HG03097 (cell line): Measurements from ENCODE around the gene LDLR.
"Not testable (repeated sequence)": the region's sequence is repeated elsewhere in the genome, so short reads cannot be mapped to it uniquely, and the experiment has no call there.

Experiments
- ATAC-seq: cut with Tn5 transposase; IDR thresholded peaks from one replicate; pipeline ENCODE4 v1.9.1; 2021; ENCODE audit not compliant: unreplicated experiment, low FRiP score

Gene LDLR

GRCh38 chr19:11102944-11103343 is 13.7 kb downstream of the LDLR start:
- ATAC-seq: no peak

DNA sequence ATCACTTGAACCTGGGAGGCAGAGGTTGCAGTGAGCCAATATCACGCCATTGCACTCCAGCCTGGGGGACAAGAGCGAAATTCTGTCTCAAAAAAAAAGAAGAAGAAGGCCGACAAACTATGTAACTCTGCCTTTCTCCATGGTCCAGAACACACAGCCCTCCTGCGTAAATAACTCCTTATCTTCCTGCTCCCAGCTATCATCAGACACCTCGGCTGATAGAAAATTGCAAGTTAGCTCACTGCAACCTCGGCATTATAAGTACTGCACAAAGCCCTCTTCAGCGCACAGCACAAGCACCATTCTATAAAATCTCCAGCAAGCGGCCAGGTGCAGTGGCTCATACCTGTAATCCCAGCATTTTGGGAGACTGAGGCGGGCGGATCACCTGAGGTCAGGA is 14.4 kb downstream of the LDLR start:
- not testable (repeated sequence) for ATAC-seq

GRCh38 chr19:11105014-11105636 is 15.9 kb downstream of the LDLR start:
- no peak for ATAC-seq

DNA sequence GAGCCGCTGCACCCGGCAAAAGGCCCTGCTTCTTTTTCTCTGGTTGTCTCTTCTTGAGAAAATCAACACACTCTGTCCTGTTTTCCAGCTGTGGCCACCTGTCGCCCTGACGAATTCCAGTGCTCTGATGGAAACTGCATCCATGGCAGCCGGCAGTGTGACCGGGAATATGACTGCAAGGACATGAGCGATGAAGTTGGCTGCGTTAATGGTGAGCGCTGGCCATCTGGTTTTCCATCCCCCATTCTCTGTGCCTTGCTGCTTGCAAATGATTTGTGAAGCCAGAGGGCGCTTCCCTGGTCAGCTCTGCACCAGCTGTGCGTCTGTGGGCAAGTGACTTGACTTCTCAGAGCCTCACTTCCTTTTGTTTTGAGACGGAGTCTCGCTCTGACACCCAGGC is 17.2 kb downstream of the LDLR start:
- ATAC-seq: no peak

DNA sequence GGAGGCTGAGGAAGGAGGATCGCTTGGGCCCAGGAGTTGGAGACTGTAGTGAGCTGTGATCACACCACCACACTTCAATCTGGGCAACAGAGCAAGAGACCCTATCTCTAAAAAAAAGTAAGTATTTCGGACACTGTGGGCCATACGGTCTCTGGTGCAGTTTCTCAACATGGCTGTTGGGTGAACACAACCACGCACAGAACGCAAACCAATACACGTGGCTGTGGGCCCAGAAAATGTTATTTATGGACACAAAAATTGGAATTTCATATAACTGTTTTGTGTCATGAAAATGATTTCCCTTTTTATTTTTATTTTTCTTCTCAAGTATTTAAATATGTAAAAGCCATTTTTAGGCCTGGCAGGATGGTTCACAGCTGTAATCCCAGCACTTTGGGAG is 19.5 kb downstream of the LDLR start:
- ATAC-seq: no peak

DNA sequence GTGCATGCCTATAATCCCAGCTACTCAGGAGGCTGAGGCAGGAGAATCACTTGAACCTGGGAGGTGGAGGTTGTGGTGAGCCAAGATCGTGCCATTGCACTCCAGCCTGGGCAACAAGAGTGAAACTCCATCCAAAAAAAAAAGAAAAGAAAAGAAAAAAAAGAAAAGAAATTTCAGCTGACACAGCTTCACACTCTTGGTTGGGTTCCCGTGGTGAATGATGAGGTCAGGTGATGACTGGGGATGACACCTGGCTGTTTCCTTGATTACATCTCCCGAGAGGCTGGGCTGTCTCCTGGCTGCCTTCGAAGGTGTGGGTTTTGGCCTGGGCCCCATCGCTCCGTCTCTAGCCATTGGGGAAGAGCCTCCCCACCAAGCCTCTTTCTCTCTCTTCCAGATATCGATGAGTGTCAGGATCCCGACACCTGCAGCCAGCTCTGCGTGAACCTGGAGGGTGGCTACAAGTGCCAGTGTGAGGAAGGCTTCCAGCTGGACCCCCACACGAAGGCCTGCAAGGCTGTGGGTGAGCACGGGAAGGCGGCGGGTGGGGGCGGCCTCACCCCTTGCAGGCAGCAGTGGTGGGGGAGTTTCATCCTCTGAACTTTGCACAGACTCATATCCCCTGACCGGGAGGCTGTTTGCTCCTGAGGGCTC is 22.0 kb downstream of the LDLR start:
- ATAC-seq: no peak

DNA sequence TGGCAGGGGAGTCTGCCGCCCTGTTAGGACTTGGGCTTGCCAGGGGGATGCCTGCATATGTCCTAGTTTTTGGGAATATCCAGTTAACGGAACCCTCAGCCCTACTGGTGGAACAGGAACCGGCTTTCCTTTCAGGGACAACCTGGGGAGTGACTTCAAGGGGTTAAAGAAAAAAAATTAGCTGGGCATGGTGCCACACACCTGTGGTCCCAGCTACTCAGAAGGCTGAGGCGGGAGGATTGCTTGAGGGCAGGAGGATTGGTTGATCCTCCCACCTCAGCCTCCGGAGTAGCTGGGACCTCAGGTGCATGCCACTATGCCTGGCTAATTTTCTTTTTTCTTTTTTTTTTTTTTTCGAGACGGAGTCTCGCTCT is 22.5 kb downstream of the LDLR start:
- no peak for ATAC-seq

DNA sequence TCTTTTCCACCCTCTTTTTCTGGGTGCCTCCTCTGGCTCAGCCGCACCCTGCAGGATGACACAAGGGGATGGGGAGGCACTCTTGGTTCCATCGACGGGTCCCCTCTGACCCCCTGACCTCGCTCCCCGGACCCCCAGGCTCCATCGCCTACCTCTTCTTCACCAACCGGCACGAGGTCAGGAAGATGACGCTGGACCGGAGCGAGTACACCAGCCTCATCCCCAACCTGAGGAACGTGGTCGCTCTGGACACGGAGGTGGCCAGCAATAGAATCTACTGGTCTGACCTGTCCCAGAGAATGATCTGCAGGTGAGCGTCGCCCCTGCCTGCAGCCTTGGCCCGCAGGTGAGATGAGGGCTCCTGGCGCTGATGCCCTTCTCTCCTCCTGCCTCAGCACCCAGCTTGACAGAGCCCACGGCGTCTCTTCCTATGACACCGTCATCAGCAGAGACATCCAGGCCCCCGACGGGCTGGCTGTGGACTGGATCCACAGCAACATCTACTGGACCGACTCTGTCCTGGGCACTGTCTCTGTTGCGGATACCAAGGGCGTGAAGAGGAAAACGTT is 24.0 kb downstream of the LDLR start:
- ATAC-seq: no peak

- no peak for ATAC-seq
Measured at GRCh38 chr19:11115042-11115441, 25.8 kb downstream of the LDLR start.

GRCh38 chr19:11115895-11116446 is 26.7 kb downstream of the LDLR start:
- ATAC-seq: no peak

DNA sequence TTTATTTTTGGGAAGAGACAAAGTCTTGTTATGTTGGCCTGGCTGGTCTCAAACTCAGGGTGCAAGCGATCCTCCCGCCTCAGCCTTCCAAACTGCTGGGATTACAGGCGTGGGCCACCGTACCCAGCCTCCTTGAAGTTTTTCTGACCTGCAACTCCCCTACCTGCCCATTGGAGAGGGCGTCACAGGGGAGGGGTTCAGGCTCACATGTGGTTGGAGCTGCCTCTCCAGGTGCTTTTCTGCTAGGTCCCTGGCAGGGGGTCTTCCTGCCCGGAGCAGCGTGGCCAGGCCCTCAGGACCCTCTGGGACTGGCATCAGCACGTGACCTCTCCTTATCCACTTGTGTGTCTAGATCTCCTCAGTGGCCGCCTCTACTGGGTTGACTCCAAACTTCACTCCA is 27.2 kb downstream of the LDLR start:
- no peak for ATAC-seq

- not testable (repeated sequence) for ATAC-seq
Measured at GRCh38 chr19:11121963-11122362, 32.7 kb downstream of the LDLR start.

DNA sequence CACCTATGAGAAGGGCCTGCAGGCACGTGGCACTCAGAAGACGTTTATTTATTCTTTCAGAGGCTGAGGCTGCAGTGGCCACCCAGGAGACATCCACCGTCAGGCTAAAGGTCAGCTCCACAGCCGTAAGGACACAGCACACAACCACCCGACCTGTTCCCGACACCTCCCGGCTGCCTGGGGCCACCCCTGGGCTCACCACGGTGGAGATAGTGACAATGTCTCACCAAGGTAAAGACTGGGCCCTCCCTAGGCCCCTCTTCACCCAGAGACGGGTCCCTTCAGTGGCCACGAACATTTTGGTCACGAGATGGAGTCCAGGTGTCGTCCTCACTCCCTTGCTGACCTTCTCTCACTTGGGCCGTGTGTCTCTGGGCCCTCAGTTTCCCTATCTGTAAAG is 33.9 kb downstream of the LDLR start:
- ATAC-seq: no peak

GRCh38 chr19:11124157-11124556 is 34.9 kb downstream of the LDLR start:
- not testable (repeated sequence) for ATAC-seq

DNA sequence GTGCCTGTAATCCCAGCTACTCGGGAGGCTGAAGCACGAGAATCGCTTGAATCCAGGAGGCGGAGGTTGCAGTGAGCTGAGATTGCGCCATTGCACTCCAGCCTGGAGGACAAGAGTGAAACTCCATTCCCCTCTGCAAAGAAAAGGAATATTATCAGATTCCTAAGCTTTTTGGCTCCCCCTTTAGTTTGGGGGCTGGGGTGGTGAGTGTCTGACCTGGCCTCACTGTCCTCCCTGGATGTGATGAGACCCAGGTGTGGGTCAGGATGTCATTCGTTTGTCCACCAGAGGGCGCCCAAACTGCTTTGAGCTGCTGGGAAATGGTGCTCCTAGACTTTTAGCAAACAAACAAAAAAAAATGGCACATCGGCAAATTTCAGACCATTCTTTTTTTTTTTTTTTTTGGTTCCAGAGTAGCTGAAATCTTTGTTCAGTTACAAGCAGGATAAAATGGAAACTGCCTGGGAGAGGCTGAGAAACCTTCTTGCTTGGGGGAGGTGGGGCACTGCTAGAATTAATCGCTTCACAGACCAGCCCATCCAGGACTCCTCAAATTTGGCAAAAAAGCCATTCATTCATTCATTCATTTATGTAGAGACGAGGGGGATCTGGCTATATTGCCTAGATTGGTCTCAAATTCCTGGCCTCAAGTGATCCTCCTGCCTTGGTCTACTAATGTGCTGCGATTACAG is 36.9 kb downstream of the LDLR start:
- ATAC-seq: no peak

- ATAC-seq: no peak
Measured at GRCh38 chr19:11127905-11128304, 38.6 kb downstream of the LDLR start.

DNA sequence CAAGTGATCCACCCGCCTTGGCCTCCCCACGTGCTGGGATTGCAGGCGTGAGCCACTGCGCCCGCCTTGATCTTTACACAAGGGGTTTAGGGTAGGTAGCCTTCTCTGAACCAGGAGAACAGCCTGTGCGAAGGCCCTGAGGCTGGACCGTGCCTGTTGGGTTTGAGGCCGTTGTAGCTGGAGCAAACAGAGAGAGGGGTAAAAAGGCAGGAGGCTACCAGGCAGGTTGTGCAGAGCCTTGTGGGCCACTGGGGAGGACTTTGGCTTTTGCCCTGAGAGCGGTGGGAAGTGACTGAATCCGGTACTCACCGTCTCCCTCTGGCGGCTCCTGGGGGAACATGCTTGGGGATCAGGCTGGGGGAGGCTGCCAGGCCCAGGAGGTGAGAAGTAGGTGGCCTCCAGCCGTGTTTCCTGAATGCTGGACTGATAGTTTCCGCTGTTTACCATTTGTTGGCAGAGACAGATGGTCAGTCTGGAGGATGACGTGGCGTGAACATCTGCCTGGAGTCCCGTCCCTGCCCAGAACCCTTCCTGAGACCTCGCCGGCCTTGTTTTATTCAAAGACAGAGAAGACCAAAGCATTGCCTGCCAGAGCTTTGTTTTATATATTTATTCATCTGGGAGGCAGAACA is 41.7 kb downstream of the LDLR start:
- no peak for ATAC-seq

GRCh38 chr19:11131471-11131870 is 42.2 kb downstream of the LDLR start:
- ATAC-seq: no peak

DNA sequence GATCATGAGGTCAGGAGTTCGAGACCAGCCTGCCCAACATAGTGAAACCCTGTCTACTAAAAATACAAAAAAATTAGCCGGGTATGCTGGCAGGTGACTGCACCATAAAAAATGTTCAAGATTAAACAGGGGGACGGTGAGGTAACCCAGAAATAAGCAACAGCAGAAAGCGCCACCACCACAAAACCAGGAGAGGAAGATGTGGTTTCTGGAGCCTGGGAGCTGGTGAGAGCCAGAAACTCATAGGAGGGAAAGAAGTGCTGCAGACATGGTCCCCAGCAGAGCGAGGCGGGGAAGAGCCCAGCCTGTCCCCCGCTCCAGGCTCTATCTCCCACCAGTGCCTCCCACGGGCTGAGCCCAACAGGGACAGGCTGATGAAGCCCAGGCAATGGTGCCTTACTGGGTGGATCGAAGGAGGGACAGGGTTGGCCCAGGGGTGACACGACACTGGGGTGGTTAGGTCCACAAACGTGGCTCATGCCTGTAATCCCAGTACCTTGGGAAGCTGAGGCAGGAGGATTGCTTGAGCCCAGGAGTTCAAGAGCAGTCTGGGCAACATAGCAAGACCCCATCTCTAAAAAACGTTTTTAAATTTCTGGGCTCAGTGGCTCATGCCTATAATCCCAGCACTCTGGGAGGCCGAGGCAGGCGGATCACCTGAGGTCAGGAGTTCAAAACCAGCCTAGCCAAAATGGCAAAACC is 47.3 kb downstream of the LDLR start:
- no peak for ATAC-seq
